ENCODE measurements around the gene ZNF691.
"Not testable (repeated sequence)": the region's sequence is repeated elsewhere in the genome, so short reads cannot be mapped to it uniquely, and the experiment has no call there.

ZNF691 gene

GRCh38 chr1:42859366-42859765 lies 13.0 kb downstream of the ZNF691 start:
- DNase-seq = not testable (repeated sequence)

GRCh38 chr1:42860339-42861013 lies 14.1 kb downstream of the ZNF691 start:
- DNase-seq = no peak

GRCh38 chr1:42861014-42861399 lies 14.6 kb downstream of the ZNF691 start:
- no peak for DNase-seq

GRCh38 chr1:42866549-42866948 lies 20.1 kb downstream of the ZNF691 start:
- no peak for DNase-seq

GRCh38 chr1:42868466-42868865 lies 22.1 kb downstream of the ZNF691 start:
- not testable (repeated sequence) for DNase-seq

GRCh38 chr1:42869254-42869653 lies 22.8 kb downstream of the ZNF691 start:
- not testable (repeated sequence) for DNase-seq

- DNase-seq = not testable (repeated sequence)
Observed at GRCh38 chr1:42869751-42870150, 23.3 kb downstream of the ZNF691 start.

- not testable (repeated sequence) for DNase-seq
Observed at GRCh38 chr1:42873108-42873507, 26.7 kb downstream of the ZNF691 start.

- DNase-seq = no peak
Observed at GRCh38 chr1:42873670-42874069, 27.3 kb downstream of the ZNF691 start.

- DNase-seq = no peak
Observed at GRCh38 chr1:42876009-42876408, 29.6 kb downstream of the ZNF691 start.

- no peak for DNase-seq
Observed at GRCh38 chr1:42877380-42877779, 31.0 kb downstream of the ZNF691 start.

GRCh38 chr1:42880384-42880783 lies 34.0 kb downstream of the ZNF691 start:
- no peak for DNase-seq

GRCh38 chr1:42886046-42886739 lies 39.8 kb downstream of the ZNF691 start:
- DNase-seq = no peak

- no peak for DNase-seq
Observed at GRCh38 chr1:42886800-42887199, 40.4 kb downstream of the ZNF691 start.

GRCh38 chr1:42887366-42887765 lies 41.0 kb downstream of the ZNF691 start:
- DNase-seq = no peak

GRCh38 chr1:42888013-42888633 lies 41.7 kb downstream of the ZNF691 start:
- DNase-seq = no peak

- no peak for DNase-seq
Observed at GRCh38 chr1:42889264-42889663, 42.9 kb downstream of the ZNF691 start.

- DNase-seq = peak in 1 of 51 donors; percentile 2
Observed at GRCh38 chr1:42891465-42892138, 45.2 kb downstream of the ZNF691 start.

GRCh38 chr1:42899960-42900359 lies 53.5 kb downstream of the ZNF691 start:
- DNase-seq = not testable (repeated sequence)

All from hypothalamus (tissue), 51 donors.